HepG2 (cell line): ENCODE data around the gene PDE6C. TPM values are rescaled to one million over a fixed set of nuclear protein-coding genes. Genes with fewer than 3 reads are reported as not detected.

Experiments used
- KDM5B ChIP-seq: sonication (generic); formaldehyde crosslinking; IDR thresholded peaks from 2 replicates; pipeline ENCODE4 v1.4.0; 2020; ENCODE audit warnings: missing genetic modification reagents, mild to moderate bottlenecking, borderline replicate concordance
- MXI1 ChIP-seq: IDR thresholded peaks from 3 replicates; pipeline ENCODE4 v1.6.1; 2012; ENCODE audit warnings: low read depth, low read length, inconsistent platforms, borderline replicate concordance
- PPARG ChIP-seq: conservative IDR thresholded peaks from 2 replicates; pipeline ENCODE4 v1.6.1; 2016; ENCODE audit warnings: missing biosample characterization, missing genetic modification reagents
- SAP130 ChIP-seq: IDR thresholded peaks from 2 replicates; pipeline ENCODE4 v1.6.1; 2016; ENCODE audit warnings: low read depth
- SOX13 ChIP-seq, 3 experiments: fragments of 450-650 bp in 1 of 3; sonication (generic) in 1 of 3; formaldehyde crosslinking in 1 of 3; IDR thresholded peaks in 2 of 3; conservative IDR thresholded peaks in 1 of 3; 2 replicates each; pipeline versions ENCODE4 v1.5.0 to v1.6.1; 2016 to 2020; ENCODE audit warnings: antibody characterized with exemption in 1 of 3, mild to moderate bottlenecking in 1 of 3, missing compliant biosample characterization in 1 of 3, missing genetic modification reagents in 1 of 3, moderate library complexity in 1 of 3
- TGIF2 ChIP-seq: IDR thresholded peaks from 2 replicates; pipeline ENCODE4 v1.6.1; 2016; ENCODE audit warnings: control low read depth, missing compliant biosample characterization
- ZFP36L2 ChIP-seq: sonication (generic); formaldehyde crosslinking; IDR thresholded peaks from 2 replicates; pipeline ENCODE4 v1.4.0; 2020; ENCODE audit warnings: missing genetic modification reagents
- ZFP82 ChIP-seq: sonication (generic); formaldehyde crosslinking; IDR thresholded peaks from 2 replicates; pipeline ENCODE4 v1.5.1; 2020; ENCODE audit warnings: mild to moderate bottlenecking, missing genetic modification reagents, borderline replicate concordance
- ZMYM2 ChIP-seq: sonication (generic); formaldehyde crosslinking; IDR thresholded peaks from 2 replicates; pipeline ENCODE4 v1.8.0; 2022; ENCODE audit warnings: mild to moderate bottlenecking, missing genetic modification reagents
- ZNF430 ChIP-seq: sonication (generic); formaldehyde crosslinking; IDR thresholded peaks from 2 replicates; pipeline ENCODE4 v1.9.0; 2021; ENCODE audit warnings: mild to moderate bottlenecking, missing genetic modification reagents
- ZNF552 ChIP-seq: sonication (generic); formaldehyde crosslinking; IDR thresholded peaks from 2 replicates; pipeline ENCODE4 v1.9.0; 2022; ENCODE audit warnings: missing genetic modification reagents, mild to moderate bottlenecking, borderline replicate concordance
- ZNF572 ChIP-seq: sonication (generic); formaldehyde crosslinking; IDR thresholded peaks from 2 replicates; pipeline ENCODE4 v1.5.1; 2020; ENCODE audit warnings: mild to moderate bottlenecking, missing genetic modification reagents
- ZSCAN20 ChIP-seq: sonication (generic); formaldehyde crosslinking; IDR thresholded peaks from 2 replicates; pipeline ENCODE4 v1.4.0; 2020; ENCODE audit warnings: missing genetic modification reagents, mild to moderate bottlenecking, borderline replicate concordance
- ZSCAN22 ChIP-seq: sonication (generic); formaldehyde crosslinking; IDR thresholded peaks from 2 replicates; pipeline ENCODE4 v1.4.0; 2020; ENCODE audit warnings: mild to moderate bottlenecking, missing genetic modification reagents
- ZSCAN29 ChIP-seq: sonication (generic); formaldehyde crosslinking; conservative IDR thresholded peaks from 2 replicates; pipeline ENCODE4 v1.4.0; 2020; ENCODE audit warnings: mild to moderate bottlenecking, missing genetic modification reagents
- polyA plus RNA-seq, 8 experiments: library from polyadenylated mRNA; depleted of rRNA in 3 of 8; stranded (reverse) in 7 of 8; unstranded in 1 of 8; fragments of >200 nt; fragmentation: Illumina TruSeq in 4 of 8; extraction: Trizol in 4 of 8; gene quantifications; 2 replicates each; pipeline versions ENCODE4 v1.2.1 to v1.2.3, GENCODE V29; 2011 to 2016; ENCODE audit warnings: low read depth in 4 of 8, missing spikeins in 1 of 8, mixed read lengths in 1 of 8; ENCODE audit not compliant: insufficient read depth in 1 of 8
- total RNA-seq, 5 experiments: library from RNA; depleted of rRNA; stranded (reverse); fragments of >200 nt; fragmentation: Illumina TruSeq; extraction: Trizol; gene quantifications; 2 replicates each; pipeline ENCODE4 v1.2.3, GENCODE V29; 2016; ENCODE audit warnings: low read depth in 1 of 5
- TF ChIP-seq, protein P1 (sequence below): sonication (generic); formaldehyde crosslinking; IDR thresholded peaks from 2 replicates; pipeline ENCODE4 v1.4.0; 2020; ENCODE audit warnings: missing genetic modification reagents
- TF ChIP-seq, protein P2 (sequence below): sonication (generic); formaldehyde crosslinking; IDR thresholded peaks from 2 replicates; pipeline ENCODE4 v1.5.0; 2020; ENCODE audit warnings: mild to moderate bottlenecking, missing genetic modification reagents
- TF ChIP-seq, protein P3 (sequence below): IDR thresholded peaks from 2 replicates; pipeline ENCODE4 v1.6.1; 2016
- TF ChIP-seq, protein P4 (sequence below): sonication (generic); formaldehyde crosslinking; IDR thresholded peaks from 2 replicates; pipeline ENCODE4 v1.9.0; 2022; ENCODE audit warnings: missing genetic modification reagents, mild to moderate bottlenecking, borderline replicate concordance
- TF ChIP-seq, protein P5 (sequence below): sonication (generic); formaldehyde crosslinking; IDR thresholded peaks from 2 replicates; pipeline ENCODE4 v1.4.0; 2020; ENCODE audit warnings: mild to moderate bottlenecking, missing genetic modification reagents

Gene PDE6C
- total and polyA plus RNA-seq, 2 of the 13 experiments (the other 11 are each of a cell fraction or from before 2014, with no cell fraction given): 0.64 TPM; not detected in 1

DNA sequence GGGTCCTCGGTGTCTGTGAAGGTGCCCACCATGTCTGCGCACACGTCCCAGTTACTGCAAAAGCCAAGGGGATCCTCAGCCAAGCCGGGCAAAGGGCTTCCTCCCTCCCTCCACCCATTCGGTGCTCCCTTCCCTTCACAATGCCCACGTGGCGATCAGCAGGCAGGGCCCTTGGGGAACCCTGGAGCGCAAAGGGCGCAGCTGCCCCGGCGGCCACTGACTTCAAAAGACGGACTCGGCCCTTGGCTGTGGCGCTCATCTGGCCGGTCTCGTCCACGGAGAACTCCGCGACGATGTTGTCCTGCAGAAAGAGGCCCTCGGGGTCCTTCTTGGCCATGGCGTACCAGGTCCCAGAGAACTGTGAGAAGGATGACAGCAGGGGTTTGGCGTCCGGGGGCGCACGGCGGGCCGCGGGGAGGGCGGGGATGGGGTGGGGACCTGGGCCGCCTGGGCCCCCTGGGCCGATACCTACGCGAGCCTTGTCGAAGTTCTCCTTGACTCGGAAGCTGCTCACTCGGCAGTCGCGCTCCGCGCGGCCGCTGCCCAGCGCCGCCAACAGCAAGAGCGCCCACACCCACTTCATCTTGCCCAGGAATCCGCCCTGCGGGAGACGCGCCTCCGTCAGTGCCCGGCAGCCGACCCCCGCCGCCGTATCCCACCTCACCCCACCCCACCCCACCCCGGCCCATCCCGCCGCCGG is 11.7 kb upstream of the PDE6C start (continued):
- TF ChIP-seq, protein P1, sequence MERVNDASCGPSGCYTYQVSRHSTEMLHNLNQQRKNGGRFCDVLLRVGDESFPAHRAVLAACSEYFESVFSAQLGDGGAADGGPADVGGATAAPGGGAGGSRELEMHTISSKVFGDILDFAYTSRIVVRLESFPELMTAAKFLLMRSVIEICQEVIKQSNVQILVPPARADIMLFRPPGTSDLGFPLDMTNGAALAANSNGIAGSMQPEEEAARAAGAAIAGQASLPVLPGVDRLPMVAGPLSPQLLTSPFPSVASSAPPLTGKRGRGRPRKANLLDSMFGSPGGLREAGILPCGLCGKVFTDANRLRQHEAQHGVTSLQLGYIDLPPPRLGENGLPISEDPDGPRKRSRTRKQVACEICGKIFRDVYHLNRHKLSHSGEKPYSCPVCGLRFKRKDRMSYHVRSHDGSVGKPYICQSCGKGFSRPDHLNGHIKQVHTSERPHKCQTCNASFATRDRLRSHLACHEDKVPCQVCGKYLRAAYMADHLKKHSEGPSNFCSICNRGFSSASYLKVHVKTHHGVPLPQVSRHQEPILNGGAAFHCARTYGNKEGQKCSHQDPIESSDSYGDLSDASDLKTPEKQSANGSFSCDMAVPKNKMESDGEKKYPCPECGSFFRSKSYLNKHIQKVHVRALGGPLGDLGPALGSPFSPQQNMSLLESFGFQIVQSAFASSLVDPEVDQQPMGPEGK (CRISPR knock-in tag): peak; percentile 27; the same call in 1 of the 2 replicates
- TF ChIP-seq ZNF552 (CRISPR knock-in tag) (no peak), ZNF572 (CRISPR knock-in tag) (peak; percentile 10; the same call in 1 of the 2 replicates), PPARG (CRISPR knock-in tag) (no peak), ZMYM2 (CRISPR knock-in tag) (no peak), ZSCAN22 (CRISPR knock-in tag) (no peak), ZSCAN20 (no peak), ZFP36L2 (CRISPR knock-in tag) (no peak), ZFP82 (CRISPR knock-in tag) (0 out of 2 replicates have a peak, but pooled peaks have one; percentile 12), MXI1 (peak; percentile 38; the same call in 1 of the 3 replicates), KDM5B (peak; percentile 46; the same call in 1 of the 2 replicates), SAP130 (CRISPR knock-in tag) (peak; percentile 53), SOX13 (IDR thresholded peaks at IDR 0.05) (no peak), SOX13 (CRISPR knock-in tag; conservative IDR thresholded peaks at IDR 0.05 in 1 of 2, IDR thresholded peaks at IDR 0.05 in 1 of 2) (0 out of 4 replicates have a peak, but pooled peaks of 1 of the 2 experiments have one; percentile 12), TGIF2 (peak; percentile 67; the same call in 1 of the 2 replicates), ZSCAN29 (no peak), ZNF430 (CRISPR knock-in tag) (no peak; the same call in 1 of the 2 replicates)
- TF ChIP-seq, protein P2, sequence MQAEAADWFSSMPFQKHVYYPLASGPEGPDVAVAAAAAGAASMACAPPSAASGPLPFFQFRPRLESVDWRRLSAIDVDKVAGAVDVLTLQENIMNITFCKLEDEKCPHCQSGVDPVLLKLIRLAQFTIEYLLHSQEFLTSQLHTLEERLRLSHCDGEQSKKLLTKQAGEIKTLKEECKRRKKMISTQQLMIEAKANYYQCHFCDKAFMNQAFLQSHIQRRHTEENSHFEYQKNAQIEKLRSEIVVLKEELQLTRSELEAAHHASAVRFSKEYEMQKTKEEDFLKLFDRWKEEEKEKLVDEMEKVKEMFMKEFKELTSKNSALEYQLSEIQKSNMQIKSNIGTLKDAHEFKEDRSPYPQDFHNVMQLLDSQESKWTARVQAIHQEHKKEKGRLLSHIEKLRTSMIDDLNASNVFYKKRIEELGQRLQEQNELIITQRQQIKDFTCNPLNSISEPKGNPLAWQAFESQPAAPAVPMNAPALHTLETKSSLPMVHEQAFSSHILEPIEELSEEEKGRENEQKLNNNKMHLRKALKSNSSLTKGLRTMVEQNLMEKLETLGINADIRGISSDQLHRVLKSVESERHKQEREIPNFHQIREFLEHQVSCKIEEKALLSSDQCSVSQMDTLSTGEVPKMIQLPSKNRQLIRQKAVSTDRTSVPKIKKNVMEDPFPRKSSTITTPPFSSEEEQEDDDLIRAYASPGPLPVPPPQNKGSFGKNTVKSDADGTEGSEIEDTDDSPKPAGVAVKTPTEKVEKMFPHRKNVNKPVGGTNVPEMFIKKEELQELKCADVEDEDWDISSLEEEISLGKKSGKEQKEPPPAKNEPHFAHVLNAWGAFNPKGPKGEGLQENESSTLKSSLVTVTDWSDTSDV: 0 out of 2 replicates have a peak, but pooled peaks have one; percentile 35
- TF ChIP-seq, protein P3, sequence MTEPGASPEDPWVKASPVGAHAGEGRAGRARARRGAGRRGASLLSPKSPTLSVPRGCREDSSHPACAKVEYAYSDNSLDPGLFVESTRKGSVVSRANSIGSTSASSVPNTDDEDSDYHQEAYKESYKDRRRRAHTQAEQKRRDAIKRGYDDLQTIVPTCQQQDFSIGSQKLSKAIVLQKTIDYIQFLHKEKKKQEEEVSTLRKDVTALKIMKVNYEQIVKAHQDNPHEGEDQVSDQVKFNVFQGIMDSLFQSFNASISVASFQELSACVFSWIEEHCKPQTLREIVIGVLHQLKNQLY (CRISPR knock-in tag): 0 out of 2 replicates have a peak, but pooled peaks have one; percentile 29
- TF ChIP-seq, protein P4, sequence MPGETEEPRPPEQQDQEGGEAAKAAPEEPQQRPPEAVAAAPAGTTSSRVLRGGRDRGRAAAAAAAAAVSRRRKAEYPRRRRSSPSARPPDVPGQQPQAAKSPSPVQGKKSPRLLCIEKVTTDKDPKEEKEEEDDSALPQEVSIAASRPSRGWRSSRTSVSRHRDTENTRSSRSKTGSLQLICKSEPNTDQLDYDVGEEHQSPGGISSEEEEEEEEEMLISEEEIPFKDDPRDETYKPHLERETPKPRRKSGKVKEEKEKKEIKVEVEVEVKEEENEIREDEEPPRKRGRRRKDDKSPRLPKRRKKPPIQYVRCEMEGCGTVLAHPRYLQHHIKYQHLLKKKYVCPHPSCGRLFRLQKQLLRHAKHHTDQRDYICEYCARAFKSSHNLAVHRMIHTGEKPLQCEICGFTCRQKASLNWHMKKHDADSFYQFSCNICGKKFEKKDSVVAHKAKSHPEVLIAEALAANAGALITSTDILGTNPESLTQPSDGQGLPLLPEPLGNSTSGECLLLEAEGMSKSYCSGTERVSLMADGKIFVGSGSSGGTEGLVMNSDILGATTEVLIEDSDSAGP (CRISPR knock-in tag): no peak
- TF ChIP-seq, protein P5, sequence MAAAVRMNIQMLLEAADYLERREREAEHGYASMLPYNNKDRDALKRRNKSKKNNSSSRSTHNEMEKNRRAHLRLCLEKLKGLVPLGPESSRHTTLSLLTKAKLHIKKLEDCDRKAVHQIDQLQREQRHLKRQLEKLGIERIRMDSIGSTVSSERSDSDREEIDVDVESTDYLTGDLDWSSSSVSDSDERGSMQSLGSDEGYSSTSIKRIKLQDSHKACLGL (CRISPR knock-in tag): peak; percentile 67; the same call in 1 of the 2 replicates
